NB4 (cell line): Measurements from ENCODE around the gene ITGB1.

Experiments used
- CTCF ChIP-seq: IDR thresholded peaks from one replicate; pipeline ENCODE4 v1.5.1; 2012; ENCODE audit warnings: low read depth, low read length
- MAX ChIP-seq: IDR thresholded peaks from 2 replicates; pipeline ENCODE4 v1.6.1; 2011; ENCODE audit warnings: low read depth, low read length
- MYC ChIP-seq: IDR thresholded peaks from 2 replicates; pipeline ENCODE4 v1.6.1; 2011; ENCODE audit warnings: low read depth, low read length
- POLR2A ChIP-seq: IDR thresholded peaks from 2 replicates; pipeline ENCODE4 v1.6.1; 2011; ENCODE audit warnings: mild to moderate bottlenecking; ENCODE audit not compliant: insufficient read length; ENCODE audit errors: extremely low read depth

GRCh38 chr10:32906595-32906994 is 51.4 kb downstream of the ITGB1 start:
- no peak for TF ChIP-seq CTCF
- TF ChIP-seq POLR2A = no peak
- no peak for TF ChIP-seq MAX
- TF ChIP-seq MYC = no peak
